Activated naive CD8-positive, alpha-beta T cell (primary cell): ENCODE data around the gene NUP88.
A peak's percentile ranks its signal among the peaks of the same experiment; 100 is the strongest.

Experiments used
- H3K27ac Mint-ChIP-seq: one replicate; pipeline ENCODE4 v1.8.0; 2021; ENCODE audit warnings: mixed read lengths
- H3K27me3 Mint-ChIP-seq: one replicate; pipeline ENCODE4 v1.8.0; 2021; ENCODE audit warnings: mixed read lengths
- H3K36me3 Mint-ChIP-seq: one replicate; pipeline ENCODE4 v1.8.0; 2021; ENCODE audit warnings: mixed read lengths
- H3K4me1 Mint-ChIP-seq: one replicate; pipeline ENCODE4 v1.8.0; 2021; ENCODE audit warnings: low read depth, mixed read lengths
- H3K4me3 Mint-ChIP-seq: one replicate; pipeline ENCODE4 v1.8.0; 2021; ENCODE audit warnings: mild to moderate bottlenecking, mixed read lengths
- H3K9me3 Mint-ChIP-seq: one replicate; pipeline ENCODE4 v1.8.0; 2021; ENCODE audit warnings: low read depth, mixed read lengths

The NUP88 gene

GRCh38 chr17:5391678-5392077 is 27.8 kb downstream of the NUP88 start:
- H3K27me3 Mint-ChIP-seq: no peaks in the 10 kb centered on the region
- H3K4me3 Mint-ChIP-seq: no peak overlapping the region
- peak overlapping the region; percentile 36 for H3K27ac Mint-ChIP-seq
- H3K9me3 Mint-ChIP-seq: no peaks in the 10 kb centered on the region
- peaks cover 16% of the 10 kb centered on the region for H3K4me1 Mint-ChIP-seq
- H3K36me3 Mint-ChIP-seq: peaks cover 25% of the 10 kb centered on the region

- Mint-ChIP-seq H3K36me3 (peaks cover 11% of the 10 kb centered on the region), H3K4me1 (peaks cover 2% of the 10 kb centered on the region), H3K9me3 (no peaks in the 10 kb centered on the region), H3K27me3 (no peaks in the 10 kb centered on the region), H3K4me3 (peak overlapping the region; percentile 40), H3K27ac (peak overlapping the region; percentile 64)
Observed at GRCh38 chr17:5381542-5381941, 37.9 kb downstream of the NUP88 start.

GRCh38 chr17:5380491-5381135 is 38.8 kb downstream of the NUP88 start:
- Mint-ChIP-seq H3K4me3 (no peak overlapping the region), H3K4me1 (peaks cover 2% of the 10 kb centered on the region), H3K9me3 (no peaks in the 10 kb centered on the region), H3K36me3 (peaks cover 11% of the 10 kb centered on the region), H3K27ac (peak overlapping the region; percentile 69), H3K27me3 (no peaks in the 10 kb centered on the region)

GRCh38 chr17:5379351-5380107 is 39.9 kb downstream of the NUP88 start:
- Mint-ChIP-seq H3K4me1 (peaks cover 2% of the 10 kb centered on the region), H3K27me3 (no peaks in the 10 kb centered on the region), H3K36me3 (peaks cover 11% of the 10 kb centered on the region), H3K4me3 (no peak overlapping the region), H3K27ac (peak overlapping the region; percentile 62), H3K9me3 (no peaks in the 10 kb centered on the region)

GRCh38 chr17:5378566-5379207 is 40.8 kb downstream of the NUP88 start:
- H3K27ac Mint-ChIP-seq: peak overlapping the region; percentile 62
- H3K36me3 Mint-ChIP-seq: peaks cover 12% of the 10 kb centered on the region

GRCh38 chr17:5373112-5373511 is 46.4 kb downstream of the NUP88 start:
- Mint-ChIP-seq H3K27ac (no peak overlapping the region), H3K27me3 (no peaks in the 10 kb centered on the region), H3K4me3 (no peak overlapping the region), H3K9me3 (no peaks in the 10 kb centered on the region), H3K4me1 (peaks cover 2% of the 10 kb centered on the region), H3K36me3 (peaks cover 9% of the 10 kb centered on the region)

More at GRCh38 chr17:5378566-5379207, 40.8 kb downstream of the NUP88 start:
- Mint-ChIP-seq H3K4me1 (peaks cover 3% of the 10 kb centered on the region), H3K4me3 (no peak overlapping the region), H3K9me3 (no peaks in the 10 kb centered on the region), H3K27me3 (no peaks in the 10 kb centered on the region)

- Mint-ChIP-seq H3K36me3 (peaks cover 6% of the 10 kb centered on the region), H3K27ac (no peak overlapping the region), H3K27me3 (no peaks in the 10 kb centered on the region), H3K9me3 (no peaks in the 10 kb centered on the region), H3K4me1 (peaks cover 2% of the 10 kb centered on the region), H3K4me3 (no peak overlapping the region)
Observed at GRCh38 chr17:5370411-5370810, 49.1 kb downstream of the NUP88 start.

GRCh38 chr17:5365831-5366230 is 53.6 kb downstream of the NUP88 start:
- H3K27ac Mint-ChIP-seq: peak overlapping the region; percentile 79

GRCh38 chr17:5364696-5365095 is 54.8 kb downstream of the NUP88 start:
- no peaks in the 10 kb centered on the region for H3K9me3 Mint-ChIP-seq
- H3K4me3 Mint-ChIP-seq: no peak overlapping the region
- no peak overlapping the region for H3K27ac Mint-ChIP-seq
- H3K27me3 Mint-ChIP-seq: no peaks in the 10 kb centered on the region
- peaks cover 6% of the 10 kb centered on the region for H3K36me3 Mint-ChIP-seq
- H3K4me1 Mint-ChIP-seq: no peaks in the 10 kb centered on the region

More at GRCh38 chr17:5365831-5366230, 53.6 kb downstream of the NUP88 start:
- no peaks in the 10 kb centered on the region for H3K4me1 Mint-ChIP-seq
- H3K36me3 Mint-ChIP-seq: peaks cover 6% of the 10 kb centered on the region
- no peaks in the 10 kb centered on the region for H3K9me3 Mint-ChIP-seq
- no peak overlapping the region for H3K4me3 Mint-ChIP-seq
- no peaks in the 10 kb centered on the region for H3K27me3 Mint-ChIP-seq

- no peak overlapping the region for H3K27ac Mint-ChIP-seq
- no peaks in the 10 kb centered on the region for H3K9me3 Mint-ChIP-seq
- peaks cover 6% of the 10 kb centered on the region for H3K36me3 Mint-ChIP-seq
- no peaks in the 10 kb centered on the region for H3K4me1 Mint-ChIP-seq
- no peak overlapping the region for H3K4me3 Mint-ChIP-seq
- H3K27me3 Mint-ChIP-seq: no peaks in the 10 kb centered on the region
Observed at GRCh38 chr17:5364156-5364555, 55.3 kb downstream of the NUP88 start.

GRCh38 chr17:5362162-5362811 is 57.2 kb downstream of the NUP88 start:
- no peaks in the 10 kb centered on the region for H3K27me3 Mint-ChIP-seq
- H3K27ac Mint-ChIP-seq: no peak overlapping the region
- no peaks in the 10 kb centered on the region for H3K9me3 Mint-ChIP-seq
- H3K36me3 Mint-ChIP-seq: peaks cover 6% of the 10 kb centered on the region
- H3K4me1 Mint-ChIP-seq: no peaks in the 10 kb centered on the region
- H3K4me3 Mint-ChIP-seq: no peak overlapping the region

- Mint-ChIP-seq H3K27me3 (no peaks in the 10 kb centered on the region), H3K27ac (no peak overlapping the region), H3K4me3 (no peak overlapping the region), H3K9me3 (no peaks in the 10 kb centered on the region), H3K36me3 (peaks cover 6% of the 10 kb centered on the region), H3K4me1 (no peaks in the 10 kb centered on the region)
Observed at GRCh38 chr17:5361426-5361825, 58.0 kb downstream of the NUP88 start.

- no peak overlapping the region for H3K4me3 Mint-ChIP-seq
- no peaks in the 10 kb centered on the region for H3K4me1 Mint-ChIP-seq
- H3K27me3 Mint-ChIP-seq: no peaks in the 10 kb centered on the region
- H3K9me3 Mint-ChIP-seq: no peaks in the 10 kb centered on the region
- H3K36me3 Mint-ChIP-seq: peaks cover 12% of the 10 kb centered on the region
- peak overlapping the region; percentile 36 for H3K27ac Mint-ChIP-seq
Observed at GRCh38 chr17:5355421-5356129, 63.9 kb downstream of the NUP88 start.

GRCh38 chr17:5354886-5355415 is 64.5 kb downstream of the NUP88 start:
- Mint-ChIP-seq H3K36me3 (peaks cover 10% of the 10 kb centered on the region), H3K4me1 (no peaks in the 10 kb centered on the region), H3K9me3 (no peaks in the 10 kb centered on the region), H3K27me3 (no peaks in the 10 kb centered on the region), H3K27ac (peak overlapping the region; percentile 36), H3K4me3 (no peak overlapping the region)
